GM23248 (cell line): Measurements from ENCODE around the gene WNK2.

Source experiments
- EZH2 ChIP-seq: fragments of 200-600 bp; sonication (generic); IDR thresholded peaks from 2 replicates; pipeline ENCODE4 v1.6.1; 2018; ENCODE audit warnings: antibody characterized with exemption, mild to moderate bottlenecking; ENCODE audit not compliant: insufficient read depth, poor library complexity, severe bottlenecking
- EZH2phosphoT487 ChIP-seq: fragments of 200-600 bp; sonication (generic); IDR thresholded peaks from 2 replicates; pipeline ENCODE4 v1.6.1; 2018; ENCODE audit warnings: antibody characterized with exemption, moderate library complexity, mild to moderate bottlenecking, low read depth; ENCODE audit not compliant: insufficient read depth

- TF ChIP-seq EZH2: no peak
- no peak for TF ChIP-seq EZH2phosphoT487
Measured at GRCh38 chr9:93196096-93197055, 12.4 kb downstream of the WNK2 start.
